Memory B cell (primary cell): Measurements from ENCODE around the gene OSCP1.

ENCODE experiments used
- ATAC-seq: fragments of 150-1000 bp; cut with Tn5 transposase; 2 replicates; pipeline ENCODE4 v1.10.0; 2021; ENCODE audit warnings: low read depth, mild to moderate bottlenecking, moderate library complexity
- DNase-seq, 2 donors: peaks; one replicate each; pipeline ENCODE4 v3.0.0; 2022; ENCODE audit warnings: low spot score in 2 of 2
- H3K27ac Mint-ChIP-seq: one replicate; pipeline ENCODE4 v1.8.0; 2022; ENCODE audit warnings: mild to moderate bottlenecking, moderate library complexity, mixed read lengths
- H3K27me3 Mint-ChIP-seq: one replicate; pipeline ENCODE4 v1.8.0; 2022; ENCODE audit warnings: mixed read lengths
- H3K36me3 Mint-ChIP-seq: one replicate; pipeline ENCODE4 v1.8.0; 2022; ENCODE audit warnings: mild to moderate bottlenecking, mixed read lengths
- H3K4me1 Mint-ChIP-seq: one replicate; pipeline ENCODE4 v1.8.0; 2022; ENCODE audit warnings: mixed read lengths
- H3K4me3 Mint-ChIP-seq: one replicate; pipeline ENCODE4 v1.8.0; 2022; ENCODE audit warnings: mild to moderate bottlenecking, moderate library complexity, mixed read lengths
- H3K9me3 Mint-ChIP-seq: one replicate; pipeline ENCODE4 v1.8.0; 2022; ENCODE audit warnings: mixed read lengths

Gene OSCP1

DNA sequence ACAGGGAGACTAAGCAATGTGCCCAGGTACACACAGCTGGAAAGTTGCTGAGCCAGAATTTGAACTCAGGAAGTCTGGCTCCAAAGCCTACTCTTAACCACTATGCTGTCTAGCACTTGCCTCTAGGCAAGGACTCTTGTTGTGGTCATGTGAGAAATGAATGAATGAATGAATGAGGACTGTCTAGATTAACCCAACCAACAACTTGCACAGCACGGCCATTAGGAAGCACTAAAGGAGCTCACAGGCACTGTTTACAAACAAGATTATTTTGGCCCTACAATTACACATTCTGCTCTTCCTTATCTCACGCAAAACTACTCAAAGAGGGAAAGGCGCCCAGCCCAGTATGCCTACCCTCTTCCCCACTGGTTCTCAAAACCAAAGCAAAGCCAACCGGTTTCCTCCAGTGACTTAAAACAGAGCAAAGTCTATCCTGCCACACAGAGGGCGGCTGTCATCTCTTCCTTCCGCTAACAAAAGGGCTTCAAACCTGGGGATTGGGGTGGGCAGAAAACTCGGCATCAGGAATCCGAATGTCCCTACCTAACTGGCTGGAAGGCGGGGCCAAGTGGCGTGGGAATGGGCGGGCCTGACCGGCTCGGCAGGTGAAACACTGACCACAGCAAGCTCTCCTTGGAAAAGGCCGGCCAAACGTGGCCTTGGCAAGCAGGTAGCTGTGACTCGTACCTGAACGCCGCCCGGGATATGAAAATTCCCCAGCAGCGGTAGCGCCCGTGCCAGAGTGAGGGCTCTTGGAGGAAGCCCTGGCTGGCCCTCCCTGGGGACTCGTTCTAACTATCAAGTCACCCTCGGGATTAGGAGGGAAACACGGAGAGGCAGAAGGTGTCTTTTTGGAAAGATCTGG lies 65.5 kb downstream of the OSCP1 start:
- Mint-ChIP-seq H3K4me1 (peaks cover 62% of the 10 kb centered on the region), H3K27me3 (no peaks in the 10 kb centered on the region), H3K4me3 (peak overlapping the region; percentile 87), H3K36me3 (peaks cover 6% of the 10 kb centered on the region), H3K9me3 (no peaks in the 10 kb centered on the region), H3K27ac (peak overlapping the region; percentile 98)
- ATAC-seq, result no peak
- DNase-seq, result no peak

DNA sequence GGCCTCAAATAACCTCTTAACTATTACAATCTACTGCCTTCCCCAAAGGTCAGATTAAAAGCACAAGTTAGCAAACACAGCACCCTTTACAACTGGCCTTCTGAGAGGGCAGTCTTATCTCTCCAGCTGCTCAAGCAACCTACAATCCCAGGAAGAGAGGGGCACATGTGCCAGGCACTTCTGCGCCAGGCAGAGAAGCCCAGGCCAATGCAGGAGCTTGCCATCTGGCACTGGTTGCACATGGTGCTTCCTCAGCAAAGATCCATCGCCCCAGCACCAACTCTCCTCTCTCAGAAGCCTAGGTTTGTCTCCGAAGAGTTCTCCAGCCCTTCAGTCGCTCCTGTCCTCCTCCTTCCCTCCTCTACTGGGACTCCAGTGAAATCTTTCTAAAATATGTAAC lies 67.0 kb downstream of the OSCP1 start:
- Mint-ChIP-seq H3K4me3 (peak overlapping the region; percentile 25), H3K27me3 (no peaks in the 10 kb centered on the region), H3K36me3 (peaks cover 3% of the 10 kb centered on the region), H3K9me3 (no peaks in the 10 kb centered on the region), H3K4me1 (peaks cover 62% of the 10 kb centered on the region), H3K27ac (peak overlapping the region; percentile 46)
- ATAC-seq (no peak), DNase-seq (no peak)

DNA sequence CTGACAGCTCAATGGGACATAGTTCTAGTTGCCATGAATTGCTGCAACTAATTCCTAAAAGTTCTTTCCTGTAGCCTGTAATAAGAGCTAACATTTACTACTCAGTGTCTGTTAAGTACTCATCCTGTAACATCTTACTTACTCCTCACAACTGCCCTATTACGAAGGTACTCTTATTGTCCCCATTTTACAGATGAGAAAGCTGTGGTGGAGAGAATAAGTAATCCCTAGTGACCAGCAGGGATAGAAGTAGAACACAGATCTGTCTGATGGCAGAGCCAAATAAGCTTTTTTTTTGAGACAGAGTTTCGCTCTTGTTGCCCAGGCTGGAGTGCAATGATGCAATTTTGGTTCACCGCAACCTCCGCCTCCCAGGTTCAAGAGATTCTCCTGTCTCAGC lies 67.6 kb downstream of the OSCP1 start:
- Mint-ChIP-seq H3K27ac (no peak overlapping the region), H3K36me3 (peaks cover 3% of the 10 kb centered on the region), H3K4me1 (peaks cover 61% of the 10 kb centered on the region), H3K27me3 (no peaks in the 10 kb centered on the region), H3K9me3 (no peaks in the 10 kb centered on the region), H3K4me3 (no peak overlapping the region)
- no peak for DNase-seq
- no peak for ATAC-seq

DNA sequence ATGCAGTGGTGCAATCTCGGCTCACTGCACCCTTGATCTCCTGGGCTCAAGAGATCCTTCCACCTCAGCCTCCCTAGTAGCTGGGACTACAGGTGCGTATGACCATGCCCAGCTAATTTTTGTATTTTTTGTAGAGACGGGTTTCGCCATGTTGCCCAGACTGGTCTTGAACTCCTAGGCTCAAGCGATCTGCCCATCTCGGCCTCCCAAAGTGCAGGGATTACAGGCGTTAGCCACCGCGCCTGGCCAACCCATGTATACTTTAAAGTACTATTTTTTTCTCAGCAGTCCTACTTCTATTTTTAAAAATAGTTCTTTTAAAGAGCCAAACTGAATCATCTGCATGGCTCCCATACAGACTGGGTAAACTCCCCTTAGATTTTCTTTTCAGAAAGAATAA lies 68.0 kb downstream of the OSCP1 start:
- no peaks in the 10 kb centered on the region for H3K27me3 Mint-ChIP-seq
- H3K36me3 Mint-ChIP-seq, result peaks cover 3% of the 10 kb centered on the region
- H3K4me3 Mint-ChIP-seq, result no peak overlapping the region
- DNase-seq (no peak), ATAC-seq (no peak)
- peaks cover 59% of the 10 kb centered on the region for H3K4me1 Mint-ChIP-seq
- peak overlapping the region; percentile 87 for H3K27ac Mint-ChIP-seq
- H3K9me3 Mint-ChIP-seq, result no peaks in the 10 kb centered on the region

DNA sequence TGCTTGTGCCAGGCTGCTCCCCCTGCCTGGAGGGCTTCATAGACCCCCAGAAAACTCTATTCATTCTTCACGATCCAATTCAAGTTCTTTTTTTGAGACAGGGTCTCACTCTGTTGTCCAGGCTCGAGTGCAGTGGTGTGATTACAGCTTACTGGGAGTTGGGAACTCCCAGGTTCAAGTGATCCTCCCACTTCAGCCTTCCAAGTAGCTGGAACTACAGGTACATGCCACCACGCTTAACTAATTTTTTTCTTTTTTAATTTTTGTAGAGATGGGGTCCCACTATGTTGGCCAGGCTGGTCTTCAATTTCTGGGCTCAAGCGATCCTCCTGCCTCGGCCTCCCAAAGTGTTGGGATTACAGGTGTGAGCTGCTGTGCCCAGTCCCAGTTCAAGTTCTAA lies 68.8 kb downstream of the OSCP1 start:
- H3K36me3 Mint-ChIP-seq, result peaks cover 3% of the 10 kb centered on the region
- H3K27ac Mint-ChIP-seq, result peak overlapping the region; percentile 87

GRCh38 chr1:36380782-36381181 lies 69.5 kb downstream of the OSCP1 start:
- H3K9me3 Mint-ChIP-seq, result no peaks in the 10 kb centered on the region
- H3K27me3 Mint-ChIP-seq, result no peaks in the 10 kb centered on the region
- DNase-seq (no peak), ATAC-seq (no peak)
- peaks cover 55% of the 10 kb centered on the region for H3K4me1 Mint-ChIP-seq
- peak overlapping the region; percentile 87 for H3K27ac Mint-ChIP-seq
- peak overlapping the region; percentile 1 for H3K4me3 Mint-ChIP-seq
- peaks cover 3% of the 10 kb centered on the region for H3K36me3 Mint-ChIP-seq

More for the DNA sequence above, 68.8 kb downstream of the OSCP1 start:
- DNase-seq (no peak), ATAC-seq (no peak)
- Mint-ChIP-seq H3K27me3 (no peaks in the 10 kb centered on the region), H3K9me3 (no peaks in the 10 kb centered on the region), H3K4me1 (peaks cover 55% of the 10 kb centered on the region), H3K4me3 (no peak overlapping the region)

GRCh38 chr1:36380143-36380619 lies 70.1 kb downstream of the OSCP1 start:
- Mint-ChIP-seq H3K4me1 (peaks cover 55% of the 10 kb centered on the region), H3K4me3 (no peak overlapping the region), H3K27ac (peak overlapping the region; percentile 87), H3K36me3 (peaks cover 3% of the 10 kb centered on the region), H3K27me3 (no peaks in the 10 kb centered on the region), H3K9me3 (no peaks in the 10 kb centered on the region)
- ATAC-seq, result no peak
- DNase-seq, result no peak

- no peak for DNase-seq
- ATAC-seq, result no peak
- Mint-ChIP-seq H3K36me3 (peaks cover 3% of the 10 kb centered on the region), H3K27ac (peak overlapping the region; percentile 71), H3K4me1 (peaks cover 58% of the 10 kb centered on the region), H3K27me3 (no peaks in the 10 kb centered on the region), H3K9me3 (no peaks in the 10 kb centered on the region), H3K4me3 (no peak overlapping the region)
Observed at GRCh38 chr1:36377791-36378492, 72.3 kb downstream of the OSCP1 start.

- no peak for DNase-seq
- peak overlapping the region; percentile 95 for H3K27ac Mint-ChIP-seq
- peaks cover under 1% of the 10 kb centered on the region for H3K36me3 Mint-ChIP-seq
- H3K4me1 Mint-ChIP-seq, result peaks cover 41% of the 10 kb centered on the region
- ATAC-seq, result no peak
- no peak overlapping the region for H3K4me3 Mint-ChIP-seq
- H3K27me3 Mint-ChIP-seq, result no peaks in the 10 kb centered on the region
- no peaks in the 10 kb centered on the region for H3K9me3 Mint-ChIP-seq
Observed at GRCh38 chr1:36372617-36373016, 77.6 kb downstream of the OSCP1 start.

GRCh38 chr1:36369061-36369861 lies 81.0 kb downstream of the OSCP1 start:
- ATAC-seq, result peak; percentile 50
- H3K9me3 Mint-ChIP-seq, result no peaks in the 10 kb centered on the region
- no peaks in the 10 kb centered on the region for H3K27me3 Mint-ChIP-seq
- H3K27ac Mint-ChIP-seq, result no peak overlapping the region
- H3K4me1 Mint-ChIP-seq, result peaks cover 36% of the 10 kb centered on the region
- no peak overlapping the region for H3K4me3 Mint-ChIP-seq
- H3K36me3 Mint-ChIP-seq, result peaks cover 8% of the 10 kb centered on the region
- DNase-seq, result peak; percentile 88 to 89
